HPDE6-E6E7 (cell line): ENCODE results near the gene KIFC1.

Experiments
- DNase-seq: peaks from one replicate; pipeline ENCODE4 v3.0.0; 2011; ENCODE audit warnings: missing footprints; ENCODE audit errors: extremely low spot score

Gene KIFC1

GRCh38 chr6:33441457-33441856, 49.8 kb downstream of the KIFC1 start:
- no peak for DNase-seq

- DNase-seq, result no peak
Observed at GRCh38 chr6:33442283-33442682, 50.7 kb downstream of the KIFC1 start.

DNA sequence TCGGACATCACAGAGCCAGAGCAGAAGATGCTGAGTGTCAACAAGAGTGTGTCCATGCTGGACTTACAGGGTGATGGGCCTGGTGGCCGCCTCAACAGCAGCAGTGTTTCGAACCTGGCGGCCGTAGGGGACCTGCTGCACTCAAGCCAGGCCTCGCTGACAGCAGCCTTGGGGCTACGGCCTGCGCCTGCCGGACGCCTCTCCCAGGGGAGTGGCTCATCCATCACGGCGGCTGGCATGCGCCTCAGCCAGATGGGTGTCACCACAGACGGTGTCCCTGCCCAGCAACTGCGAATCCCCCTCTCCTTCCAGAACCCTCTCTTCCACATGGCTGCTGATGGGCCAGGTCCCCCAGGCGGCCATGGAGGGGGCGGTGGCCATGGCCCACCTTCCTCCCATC, 51.4 kb downstream of the KIFC1 start:
- DNase-seq, result no peak

GRCh38 chr6:33443619-33444504, 52.2 kb downstream of the KIFC1 start:
- DNase-seq, result no peak

- DNase-seq, result no peak
Observed at GRCh38 chr6:33445119-33445603, 53.5 kb downstream of the KIFC1 start.

DNA sequence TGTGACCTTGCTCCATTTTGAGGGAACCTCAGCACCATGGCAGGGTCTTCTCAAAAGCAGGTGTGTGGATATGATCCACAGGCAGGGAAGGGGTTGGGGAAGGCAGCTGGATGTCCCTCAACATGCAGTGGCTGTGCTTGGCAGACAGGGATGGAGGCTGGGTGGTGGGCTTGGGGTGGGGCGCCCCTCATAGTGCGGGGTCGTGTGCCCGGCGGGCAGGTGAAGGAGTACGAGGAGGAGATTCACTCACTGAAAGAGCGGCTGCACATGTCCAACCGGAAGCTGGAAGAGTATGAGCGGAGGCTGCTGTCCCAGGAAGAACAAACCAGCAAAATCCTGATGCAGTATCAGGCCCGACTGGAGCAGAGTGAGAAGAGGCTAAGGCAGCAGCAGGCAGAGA, 54.7 kb downstream of the KIFC1 start:
- no peak for DNase-seq

GRCh38 chr6:33450434-33450833, 58.8 kb downstream of the KIFC1 start:
- DNase-seq, result no peak

GRCh38 chr6:33451606-33452005, 60.0 kb downstream of the KIFC1 start:
- DNase-seq, result no peak

DNA sequence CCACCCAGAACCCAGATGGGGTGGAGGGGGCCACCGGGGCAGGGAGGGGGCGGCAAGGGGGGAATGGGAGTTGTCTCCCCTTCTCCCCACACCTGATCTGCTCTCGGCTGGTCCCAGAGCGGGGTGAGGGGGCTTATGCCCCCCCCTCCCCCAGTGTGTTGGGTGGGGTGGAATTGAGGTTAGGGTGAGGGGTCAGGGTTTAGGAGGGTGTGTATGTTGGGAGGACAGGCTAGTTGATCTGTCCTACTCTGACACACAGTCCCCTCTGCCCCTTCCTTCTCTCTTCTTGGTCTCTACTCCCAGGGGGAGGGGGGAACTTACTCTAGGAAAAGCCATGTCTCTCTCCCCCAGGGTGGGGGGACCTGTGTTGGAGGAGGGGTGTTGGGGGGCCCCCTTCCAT, 60.9 kb downstream of the KIFC1 start:
- no peak for DNase-seq

GRCh38 chr6:33453393-33454008, 61.9 kb downstream of the KIFC1 start:
- DNase-seq, result no peak

- peak; percentile 99 for DNase-seq
Observed at GRCh38 chr6:33454009-33454946, 62.7 kb downstream of the KIFC1 start, which contains the start of gene ZBTB9. ZBTB9 (plus strand) TSS chr6:33454576; CDS start chr6:33455101, 525 bp downstream.

DNA sequence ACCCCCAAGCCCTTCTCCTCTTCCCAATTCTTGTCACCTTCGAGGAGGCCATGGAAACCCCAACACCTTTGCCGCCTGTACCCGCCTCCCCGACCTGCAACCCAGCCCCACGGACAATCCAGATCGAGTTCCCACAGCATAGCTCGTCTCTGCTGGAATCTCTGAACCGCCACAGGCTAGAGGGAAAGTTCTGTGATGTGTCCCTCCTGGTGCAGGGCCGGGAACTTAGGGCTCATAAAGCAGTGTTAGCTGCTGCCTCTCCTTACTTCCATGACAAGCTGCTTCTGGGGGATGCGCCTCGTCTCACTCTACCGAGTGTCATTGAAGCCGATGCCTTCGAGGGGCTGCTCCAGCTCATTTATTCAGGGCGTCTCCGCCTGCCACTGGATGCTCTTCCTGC, 63.4 kb downstream of the KIFC1 start:
- no peak for DNase-seq

DNA sequence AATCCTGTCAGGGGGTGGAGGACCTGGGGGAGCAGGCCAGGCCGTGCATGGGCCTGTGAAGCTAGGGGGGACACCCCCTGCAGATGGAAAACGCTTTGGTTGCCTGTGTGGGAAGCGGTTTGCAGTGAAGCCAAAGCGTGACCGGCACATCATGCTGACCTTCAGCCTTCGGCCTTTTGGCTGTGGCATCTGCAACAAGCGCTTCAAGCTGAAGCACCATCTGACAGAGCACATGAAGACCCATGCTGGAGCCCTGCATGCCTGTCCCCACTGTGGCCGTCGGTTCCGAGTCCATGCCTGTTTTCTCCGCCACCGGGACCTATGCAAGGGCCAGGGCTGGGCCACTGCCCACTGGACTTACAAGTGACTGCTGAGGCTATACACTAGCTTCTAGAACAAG, 64.5 kb downstream of the KIFC1 start:
- no peak for DNase-seq

GRCh38 chr6:33458676-33459075, 67.1 kb downstream of the KIFC1 start:
- DNase-seq, result no peak

- no peak for DNase-seq
Observed at GRCh38 chr6:33459226-33459625, 67.6 kb downstream of the KIFC1 start.
